Measurements from ENCODE around the gene CTPS1.

CTPS1 gene

GRCh38 chr1:40971966-40972365, 7.5 kb upstream of the CTPS1 start:
- no peak for DNase-seq

DNA sequence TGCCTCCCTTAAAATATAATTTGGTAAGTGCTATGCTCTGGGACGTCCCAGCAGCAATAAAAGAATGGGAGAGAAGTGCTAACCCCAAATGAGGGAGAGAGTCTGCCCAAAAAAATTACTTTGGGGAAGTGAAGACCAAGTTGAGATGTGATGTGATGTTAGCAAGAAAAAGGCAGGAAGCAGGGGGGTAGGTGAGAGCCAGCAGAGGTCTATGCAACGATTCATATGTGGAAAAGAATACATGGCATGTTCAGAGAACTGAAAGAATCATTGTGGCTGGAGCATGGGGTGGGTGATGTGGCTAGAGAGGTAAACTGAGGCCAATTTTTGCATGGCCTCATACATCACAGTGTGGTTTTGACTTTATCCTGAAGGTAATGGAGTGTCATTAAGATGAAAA, 5.6 kb upstream of the CTPS1 start:
- DNase-seq: no peak

GRCh38 chr1:40974945-40975344, 4.6 kb upstream of the CTPS1 start:
- no peak for DNase-seq

DNA sequence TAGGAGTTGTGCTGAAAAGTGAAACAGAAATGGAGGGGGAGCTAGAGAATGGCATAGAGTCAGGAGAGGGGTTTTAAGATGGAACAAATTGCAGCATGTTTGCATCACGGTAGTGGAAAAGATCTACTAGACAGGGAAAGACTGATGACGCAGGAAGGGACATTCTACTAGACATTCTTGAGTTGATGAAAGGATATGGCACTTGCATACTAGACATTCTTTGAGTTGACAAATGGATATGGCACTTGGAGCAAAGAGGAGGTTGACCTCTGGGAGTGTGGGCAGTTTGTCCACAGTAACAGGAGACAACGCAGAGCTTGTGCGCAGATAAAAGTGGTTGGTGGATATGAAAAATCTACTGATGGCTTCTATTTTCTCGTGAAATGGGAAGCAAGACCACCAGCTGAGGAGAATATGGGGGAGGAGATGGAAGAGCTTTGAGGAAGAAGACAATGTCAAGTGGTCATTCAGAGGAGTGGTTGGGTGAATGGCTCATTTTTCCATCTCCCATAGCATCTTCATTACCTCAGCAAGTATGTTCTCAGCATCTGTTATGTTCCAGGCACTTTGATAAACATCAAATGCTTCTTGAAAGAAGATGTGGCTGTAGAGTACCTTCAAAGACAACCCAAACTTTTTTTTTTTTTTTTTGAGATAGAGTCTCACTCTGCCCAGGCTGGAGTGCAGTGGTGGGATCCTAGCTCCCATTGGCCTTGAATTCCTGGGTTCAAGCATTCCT, 2.4 kb upstream of the CTPS1 start:
- no peak for DNase-seq

DNA sequence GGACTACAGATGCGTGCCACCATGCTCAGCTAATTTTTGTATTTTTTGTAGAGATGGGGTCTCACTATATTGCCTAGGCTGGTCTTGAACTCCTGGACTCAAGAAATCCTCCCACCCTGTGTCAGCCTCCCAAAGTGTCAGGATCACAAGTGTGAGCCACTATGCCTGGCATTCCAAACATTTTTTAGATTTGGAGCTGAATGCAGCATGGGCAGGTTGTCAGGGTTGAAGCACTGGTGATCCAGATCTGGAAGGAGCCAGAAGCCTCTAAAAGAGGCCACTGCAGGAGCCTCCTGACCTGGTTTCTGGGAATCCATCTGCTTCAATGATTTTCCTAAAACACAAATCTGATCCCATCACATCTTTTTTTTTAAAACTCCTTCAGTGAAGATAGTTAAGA, 1.8 kb upstream of the CTPS1 start:
- no peak for DNase-seq

- DNase-seq: no peak
Measured at GRCh38 chr1:40978886-40979240, 633 bp upstream of the CTPS1 start.

DNA sequence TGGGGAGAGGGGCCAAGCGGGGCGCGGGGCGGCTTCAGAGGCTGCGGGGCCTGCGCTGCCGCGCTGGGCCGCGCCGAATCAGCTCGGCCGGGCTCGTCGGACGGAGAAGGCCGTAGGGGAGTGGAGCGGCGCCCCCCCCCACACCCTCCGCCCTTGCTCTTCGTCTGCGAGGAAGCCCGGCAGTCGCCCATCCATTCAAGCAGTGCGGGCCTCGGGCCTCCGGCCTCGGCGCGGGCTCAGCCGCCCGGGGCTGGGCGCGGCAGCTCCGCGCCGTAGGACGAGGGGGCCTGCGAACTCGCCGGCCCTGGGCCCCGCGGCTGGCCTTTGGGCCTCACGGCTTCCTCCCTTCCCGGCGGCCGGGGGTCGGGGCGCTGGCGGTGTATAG, 564 bp downstream of the CTPS1 start:
- DNase-seq: no peak

DNA sequence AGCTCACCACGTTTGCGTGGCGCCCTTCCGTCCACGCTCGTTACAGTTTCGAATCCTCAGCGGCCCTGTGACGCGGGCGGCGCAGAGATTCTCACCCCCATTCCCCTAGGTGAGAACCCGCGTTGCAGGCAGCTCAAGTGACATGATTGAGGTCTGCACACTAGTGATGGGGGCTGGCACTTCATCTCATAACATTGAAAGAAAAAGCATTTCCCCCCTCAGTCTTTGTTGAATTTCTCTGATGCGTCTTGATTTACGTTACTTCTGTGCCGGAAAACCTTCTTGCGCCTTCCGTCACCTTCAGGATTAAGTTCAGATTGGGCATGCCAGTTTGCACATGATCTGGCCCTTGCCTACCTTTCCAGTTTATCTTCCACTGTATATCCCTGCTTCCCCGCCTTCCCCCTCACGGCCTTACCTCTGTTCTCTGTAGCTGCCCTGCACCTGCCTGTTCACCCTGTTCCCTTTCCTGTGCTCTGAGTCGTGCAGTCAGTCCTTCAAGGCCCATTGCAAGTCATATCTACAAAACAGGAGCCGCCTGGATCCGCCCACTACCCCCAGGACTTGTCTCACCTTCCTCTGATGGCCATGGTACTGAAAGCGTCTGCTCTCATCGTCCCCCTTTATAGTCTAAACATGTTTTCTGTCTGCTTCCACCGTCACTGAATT, 1.1 kb downstream of the CTPS1 start:
- DNase-seq: peak; percentile 23

- DNase-seq: no peak
Measured at GRCh38 chr1:40981691-40982448, 2.4 kb downstream of the CTPS1 start.

- DNase-seq: no peak
Measured at GRCh38 chr1:40982721-40983120, 3.2 kb downstream of the CTPS1 start.

- DNase-seq: no peak
Measured at GRCh38 chr1:40983286-40983685, 3.8 kb downstream of the CTPS1 start.

DNA sequence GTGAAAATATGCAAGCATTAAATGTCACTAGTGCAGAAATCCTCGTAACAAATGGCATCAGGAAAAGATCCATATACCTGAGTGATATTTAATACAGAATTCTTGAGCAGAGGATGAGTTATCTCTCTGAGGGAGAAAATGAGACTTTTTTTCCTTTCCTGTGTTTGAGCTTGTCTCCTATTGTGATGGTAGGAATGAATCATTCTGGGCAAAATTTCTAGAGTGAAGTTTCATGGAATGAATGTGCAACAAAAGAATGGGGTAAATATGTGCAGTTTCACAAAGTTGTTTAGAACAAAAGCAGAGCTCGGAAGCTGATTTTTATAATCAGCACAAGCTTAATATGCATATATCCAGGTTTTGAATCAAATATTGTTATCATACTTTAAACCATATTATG, 4.6 kb downstream of the CTPS1 start:
- DNase-seq: no peak

DNA sequence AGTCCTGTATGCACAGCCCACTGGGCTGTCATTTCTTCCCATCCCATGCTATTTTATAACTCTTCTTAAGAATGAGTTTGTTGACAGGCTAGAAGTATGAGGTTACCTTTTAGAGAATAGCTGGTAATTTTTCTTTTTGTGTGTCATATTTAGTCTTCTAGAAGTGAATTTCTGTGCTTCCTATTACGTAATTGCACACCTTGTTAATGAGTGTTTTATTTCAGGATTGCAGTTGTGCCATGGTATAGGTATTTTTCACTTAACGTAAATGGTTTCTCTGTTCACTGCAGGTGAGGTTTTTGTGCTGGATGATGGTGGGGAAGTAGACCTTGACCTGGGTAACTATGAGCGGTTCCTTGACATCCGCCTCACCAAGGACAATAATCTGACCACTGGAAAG, 5.0 kb downstream of the CTPS1 start:
- DNase-seq: no peak

DNA sequence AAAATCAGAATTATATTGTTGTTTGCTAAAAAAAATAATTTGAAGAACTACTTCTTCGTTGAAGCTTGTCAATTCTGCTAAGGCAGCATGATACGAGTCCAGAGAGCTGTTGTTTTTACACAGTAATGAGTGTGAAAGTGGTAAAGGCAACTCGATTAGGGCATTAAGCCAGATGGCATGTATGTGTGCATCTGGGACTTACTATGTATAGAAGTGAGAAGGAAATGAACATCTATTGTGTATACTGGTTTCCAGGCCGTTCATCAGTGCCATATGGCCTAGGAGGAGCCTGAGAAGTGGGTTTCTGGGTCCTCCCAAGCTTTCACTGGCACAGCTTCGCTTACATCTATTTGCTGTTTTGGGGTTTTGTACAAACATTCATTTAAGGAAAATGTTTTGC, 5.7 kb downstream of the CTPS1 start:
- no peak for DNase-seq

DNA sequence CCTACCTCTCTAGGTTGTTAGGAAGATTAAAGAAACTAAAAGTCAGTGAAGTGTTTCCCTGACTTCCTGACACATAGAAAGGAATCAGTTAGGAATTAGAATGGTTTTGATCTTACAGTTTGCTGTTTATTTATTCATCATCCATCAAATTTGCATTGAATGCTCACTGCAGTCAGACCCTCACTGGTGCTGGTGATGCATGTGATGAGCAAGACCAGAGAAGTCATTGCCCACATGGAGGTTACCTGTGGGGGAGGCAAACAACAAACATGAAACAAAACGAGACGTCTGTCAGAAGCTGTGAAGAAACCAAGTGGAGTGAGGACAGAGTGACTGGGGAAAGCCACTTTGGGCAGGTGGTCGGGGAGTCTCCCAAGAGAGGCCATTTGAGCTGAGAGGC, 6.4 kb downstream of the CTPS1 start:
- DNase-seq: no peak

DNA sequence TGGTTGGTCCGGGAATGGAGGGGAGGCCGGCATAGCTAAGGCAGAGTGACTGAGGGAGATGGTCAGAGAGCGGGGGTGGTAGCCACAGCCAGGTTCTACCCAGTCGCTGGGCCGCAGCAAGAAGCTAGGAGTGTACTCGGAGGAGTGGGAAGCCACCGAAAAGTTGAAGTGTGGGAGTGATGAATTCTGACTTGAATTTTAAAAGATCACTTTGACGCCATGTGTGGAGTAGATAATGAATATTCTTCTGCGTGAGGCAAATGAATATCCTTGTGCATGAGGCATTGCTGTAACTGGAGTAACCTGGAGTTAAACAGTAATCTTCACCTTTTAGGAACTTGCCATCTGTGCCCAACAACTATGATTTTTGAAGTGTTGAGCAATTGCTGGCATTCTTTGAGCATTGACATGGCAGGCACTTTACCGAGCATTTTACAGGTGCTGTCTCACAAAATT, 6.9 kb downstream of the CTPS1 start:
- DNase-seq: no peak

DNA sequence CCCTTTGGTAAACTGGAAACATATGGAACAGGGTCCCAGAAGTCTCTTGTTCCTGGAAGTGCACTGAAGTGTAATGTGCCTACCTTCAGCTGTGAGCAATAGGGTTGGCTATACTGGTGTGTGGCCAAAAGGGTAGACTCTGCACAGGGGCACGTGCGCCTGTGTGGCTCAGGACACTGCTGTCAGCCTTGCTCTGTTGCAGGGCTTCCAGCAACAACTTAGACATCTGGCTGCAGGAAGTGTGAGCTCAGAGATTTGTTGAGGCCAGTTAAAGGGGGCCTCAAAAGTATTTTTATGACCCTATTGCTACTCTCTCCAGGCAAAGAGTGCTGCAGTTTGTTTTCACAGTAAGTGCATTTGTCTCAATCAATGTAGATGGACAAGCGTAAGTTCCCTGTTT, 7.5 kb downstream of the CTPS1 start:
- no peak for DNase-seq

- DNase-seq: no peak
Measured at GRCh38 chr1:40987439-40988276, 8.2 kb downstream of the CTPS1 start.

DNA sequence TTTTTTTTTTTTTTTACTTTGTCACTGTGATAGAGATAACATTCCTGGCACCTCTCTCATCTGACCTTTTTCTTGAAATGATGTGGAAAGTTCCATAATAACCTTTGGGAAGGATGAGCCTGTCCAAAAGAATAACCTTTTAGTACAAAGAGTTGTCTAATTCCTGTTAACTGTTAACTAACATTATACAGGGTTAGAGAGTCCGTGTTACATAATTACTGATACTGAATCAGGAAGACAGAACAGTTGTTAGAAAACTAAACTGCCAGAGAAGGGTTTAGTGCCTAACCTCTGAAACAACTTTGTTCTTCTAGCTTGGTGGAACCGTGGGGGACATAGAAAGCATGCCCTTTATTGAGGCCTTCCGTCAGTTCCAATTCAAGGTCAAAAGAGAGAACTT, 8.8 kb downstream of the CTPS1 start:
- DNase-seq: no peak

DNA sequence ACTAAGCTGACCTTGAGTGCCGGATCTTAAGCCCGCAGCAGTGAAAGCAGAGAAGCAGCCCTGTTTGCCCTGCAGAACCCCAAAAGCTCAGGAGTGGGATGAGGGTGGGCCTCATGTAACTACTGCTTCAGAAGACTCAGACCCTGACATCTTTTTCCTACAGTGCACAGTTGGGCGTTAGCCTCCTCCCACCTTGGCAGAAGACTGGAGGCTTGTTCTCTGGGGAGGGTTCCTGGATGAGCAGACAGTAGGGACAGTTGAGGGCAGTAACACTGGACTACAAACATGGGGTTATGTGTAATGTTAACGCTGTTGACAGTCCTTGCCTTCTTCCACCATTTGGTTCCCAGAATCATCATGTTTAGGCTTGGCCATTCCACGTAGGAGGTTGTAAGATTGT, 9.6 kb downstream of the CTPS1 start:
- DNase-seq: no peak

GRCh38 chr1:40997096-40997495, 17.6 kb downstream of the CTPS1 start:
- no peak for DNase-seq

GRCh38 chr1:40998668-40999067, 19.2 kb downstream of the CTPS1 start:
- DNase-seq: no peak

DNA sequence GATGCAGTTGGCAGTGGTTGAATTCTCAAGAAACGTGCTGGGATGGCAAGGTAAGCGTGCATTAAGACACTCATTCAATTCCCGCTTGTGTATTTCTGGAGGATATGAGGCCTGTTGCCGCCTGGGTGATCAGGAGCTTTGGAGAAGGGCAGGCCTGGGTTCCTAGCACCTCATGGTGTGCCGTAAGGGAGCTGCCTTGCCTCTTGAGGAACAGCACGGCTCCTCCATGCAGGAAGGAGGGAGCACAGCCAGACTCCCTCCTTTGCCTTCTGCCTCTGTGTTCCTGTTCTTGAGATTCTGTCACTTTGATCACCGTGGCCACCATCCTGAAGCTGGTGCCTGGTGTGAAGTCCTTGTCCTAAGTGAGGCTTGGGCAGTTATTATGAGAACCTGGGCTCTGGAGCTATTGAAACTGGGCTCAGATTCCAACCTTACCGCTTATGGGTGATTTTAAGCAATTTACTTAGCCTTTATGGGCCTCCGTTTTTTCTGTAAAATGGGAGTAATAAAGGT, 23.7 kb downstream of the CTPS1 start:
- no peak for DNase-seq
